Ammon's horn (tissue), 1 donor: ENCODE measurements around the gene CBFA2T3.

ENCODE experiments used
- DNase-seq: peaks from one replicate; pipeline ENCODE4 v3.0.0-alpha.2; 2016; ENCODE audit warnings: low spot score

CBFA2T3 gene

GRCh38 chr16:88939245-88939971 is 37.6 kb downstream of the CBFA2T3 start:
- no peak for DNase-seq

- no peak for DNase-seq
These were observed 38.2 kb downstream of the CBFA2T3 start for GRCh38 chr16:88938777-88939244.

- DNase-seq = no peak
These were observed 38.8 kb downstream of the CBFA2T3 start for GRCh38 chr16:88938119-88938776.

GRCh38 chr16:88937206-88937621 is 39.8 kb downstream of the CBFA2T3 start:
- no peak for DNase-seq

GRCh38 chr16:88936556-88937205 is 40.3 kb downstream of the CBFA2T3 start:
- peak; percentile 44 for DNase-seq

GRCh38 chr16:88936008-88936555 is 40.9 kb downstream of the CBFA2T3 start:
- DNase-seq = no peak

GRCh38 chr16:88934066-88934667 is 42.8 kb downstream of the CBFA2T3 start:
- no peak for DNase-seq

GRCh38 chr16:88932929-88933328 is 44.1 kb downstream of the CBFA2T3 start:
- no peak for DNase-seq

- no peak for DNase-seq
These were observed 45.1 kb downstream of the CBFA2T3 start for GRCh38 chr16:88931936-88932335.

GRCh38 chr16:88931373-88931900 is 45.6 kb downstream of the CBFA2T3 start:
- DNase-seq = no peak

GRCh38 chr16:88930716-88931115 is 46.3 kb downstream of the CBFA2T3 start:
- no peak for DNase-seq

GRCh38 chr16:88929091-88929445 is 47.9 kb downstream of the CBFA2T3 start:
- DNase-seq = no peak

- DNase-seq = no peak
These were observed 48.5 kb downstream of the CBFA2T3 start for GRCh38 chr16:88928405-88929090.

GRCh38 chr16:88927661-88928060 is 49.3 kb downstream of the CBFA2T3 start:
- no peak for DNase-seq

GRCh38 chr16:88927010-88927409 is 50.0 kb downstream of the CBFA2T3 start:
- no peak for DNase-seq

GRCh38 chr16:88926374-88926990 is 50.5 kb downstream of the CBFA2T3 start:
- DNase-seq = no peak

- DNase-seq = no peak
These were observed 51.5 kb downstream of the CBFA2T3 start for GRCh38 chr16:88925540-88925887.

- DNase-seq = peak; percentile 39
These were observed 52.0 kb downstream of the CBFA2T3 start for GRCh38 chr16:88924834-88925539.

GRCh38 chr16:88923926-88924833 is 52.8 kb downstream of the CBFA2T3 start:
- no peak for DNase-seq
